HCT116 (cell line): ENCODE measurements around the gene CC2D1B. TPM values are rescaled to one million over a fixed set of nuclear protein-coding genes. Genes with fewer than 3 reads are reported as not detected.

ENCODE experiments used
- ATAC-seq: fragments of 200-7000 bp; cut with Tn5 transposase; 2 replicates; pipeline ENCODE4 v1.9.1; 2020; ENCODE audit warnings: mild to moderate bottlenecking, moderate library complexity
- BruUV-seq: library from RNA; stranded (reverse); fragments of 400-500 nt; replicated peaks from 2 replicates; lab custom pipeline; 2021; lab: Mats Ljungman, UMichigan
- CTCF ChIA-PET: fragments of 300-600 bp; sonication (Branson Sonifier 250); formaldehyde crosslinking; loops from one replicate; lab custom pipeline; 2021; ENCODE audit warnings: antibody characterized with exemption; lab: Charles Lee
- POLR2A ChIA-PET: fragments of 300-600, 350-600 bp; sonication (Branson Sonifier 250); formaldehyde crosslinking; loops from one replicate; lab custom pipeline; 2021; ENCODE audit warnings: antibody characterized with exemption; lab: Charles Lee
- RAD21 ChIA-PET, 2 experiments: fragments of 300-600 bp; sonication (Branson Sonifier 250); formaldehyde crosslinking; loops; one replicate each; lab custom pipeline; 2023; ENCODE audit warnings: low total read pairs in 2 of 2; ENCODE audit not compliant: uncharacterized antibody in 2 of 2, unreplicated experiment in 2 of 2, low non-redundant PET in 1 of 2; lab: Charles Lee
- DNase-seq: peaks from one replicate; pipeline ENCODE4 v3.0.0-alpha.2; 2010; ENCODE audit warnings: low read depth, low spot score
- H2AFZ ChIP-seq: fragments of 200-600 bp; shearing (Covaris generic), sonication (generic); 2 replicates; pipeline ENCODE4 v1.6.1; 2017; ENCODE audit warnings: low read depth, mixed run types, mixed read lengths, antibody characterized with exemption, low read length; ENCODE audit not compliant: poor library complexity, severe bottlenecking
- H3K27ac ChIP-seq: 2 replicates; pipeline ENCODE4 v1.5.1; 2012; ENCODE audit warnings: low read depth, low read length
- H3K27me3 ChIP-seq: fragments of 200-600 bp; sonication (generic); 2 replicates; pipeline ENCODE4 v1.6.1; 2016; ENCODE audit warnings: mixed run types, low read length, mixed read lengths; ENCODE audit not compliant: insufficient read depth
- H3K36me3 ChIP-seq, 2 experiments: fragments of 200-500 bp in 1 of 2; fragments of 200-600 bp in 1 of 2; sonication (Bioruptor generic) in 1 of 2; sonication (generic) in 1 of 2; 2 replicates each; pipeline versions ENCODE4 v1.5.1 to v1.6.1; 2014 to 2016; ENCODE audit warnings: low read length in 2 of 2, inconsistent platforms in 1 of 2, mixed read lengths in 1 of 2, mixed run types in 1 of 2; ENCODE audit not compliant: insufficient read depth in 2 of 2, control insufficient read depth in 1 of 2
- H3K4me1 ChIP-seq, 2 experiments: fragments of 200-600 bp in 1 of 2; sonication (generic) in 1 of 2; 2 replicates each; pipeline versions ENCODE4 v1.5.1 to v1.6.1; 2012 to 2017; ENCODE audit warnings: low read length in 2 of 2, inconsistent platforms in 1 of 2, mild to moderate bottlenecking in 1 of 2, mixed read lengths in 1 of 2, mixed run types in 1 of 2, moderate library complexity in 1 of 2; ENCODE audit not compliant: insufficient read depth in 2 of 2, control insufficient read depth in 1 of 2
- H3K4me2 ChIP-seq: fragments of 200-600 bp; sonication (generic); 2 replicates; pipeline ENCODE4 v1.6.1; 2017; ENCODE audit warnings: mixed run types, low read length, mixed read lengths
- H3K4me3 ChIP-seq, 2 experiments: fragments of 200-600 bp in 1 of 2; sonication (generic) in 1 of 2; replicated peaks in 1 of 2; 2 replicates each; pipeline ENCODE4 v1.5.1; 2011 to 2016; ENCODE audit warnings: low read length in 2 of 2, control low read depth in 1 of 2, low read depth in 1 of 2, mild to moderate bottlenecking in 1 of 2, mixed read lengths in 1 of 2, mixed run types in 1 of 2
- H3K79me2 ChIP-seq: fragments of 200-600 bp; sonication (generic); 2 replicates; pipeline ENCODE4 v1.6.1; 2017; ENCODE audit warnings: mild to moderate bottlenecking, mixed run types, low read length, moderate library complexity, mixed read lengths; ENCODE audit not compliant: insufficient read depth
- H3K9ac ChIP-seq: fragments of 200-600 bp; sonication (generic); 2 replicates; pipeline ENCODE4 v1.6.1; 2016; ENCODE audit warnings: low read length, mixed read lengths
- H3K9me2 ChIP-seq: fragments of 200-600 bp; sonication (generic), shearing (Covaris generic); 2 replicates; pipeline ENCODE4 v1.6.1; 2017; ENCODE audit warnings: mixed run types, mild to moderate bottlenecking, moderate library complexity; ENCODE audit not compliant: insufficient read depth
- H3K9me3 ChIP-seq, 2 experiments: fragments of 200-500 bp in 1 of 2; fragments of 200-600 bp in 1 of 2; sonication (Bioruptor generic) in 1 of 2; sonication (generic) in 1 of 2; 2 replicates each; pipeline ENCODE4 v1.6.1; 2014 to 2017; ENCODE audit warnings: low read length in 2 of 2, mixed read lengths in 2 of 2, inconsistent platforms in 1 of 2, low read depth in 1 of 2, mild to moderate bottlenecking in 1 of 2, mixed run types in 1 of 2, moderate library complexity in 1 of 2; ENCODE audit not compliant: control insufficient read depth in 1 of 2, insufficient read depth in 1 of 2
- H4K20me1 ChIP-seq: fragments of 200-600 bp; sonication (generic), shearing (Covaris generic); 2 replicates; pipeline ENCODE4 v1.6.1; 2017; ENCODE audit warnings: mixed run types, mild to moderate bottlenecking, moderate library complexity; ENCODE audit not compliant: insufficient read depth
- CBX3 ChIP-seq: IDR thresholded peaks from 2 replicates; pipeline ENCODE4 v1.6.1; 2012; ENCODE audit warnings: low read depth
- CEBPB ChIP-seq: IDR thresholded peaks from 2 replicates; pipeline ENCODE4 v1.6.1; 2012; ENCODE audit warnings: low read depth
- EGR1 ChIP-seq: IDR thresholded peaks from 2 replicates; pipeline ENCODE4 v1.6.1; 2012; ENCODE audit warnings: low read depth
- JUND ChIP-seq: IDR thresholded peaks from 2 replicates; pipeline ENCODE4 v1.6.1; 2012
- POLR2A ChIP-seq: IDR thresholded peaks from 2 replicates; pipeline ENCODE4 v1.7.0; 2011; ENCODE audit warnings: borderline replicate concordance; ENCODE audit not compliant: insufficient read depth, insufficient read length; ENCODE audit errors: extremely low read depth
- POLR2AphosphoS5 ChIP-seq: IDR thresholded peaks from 2 replicates; pipeline ENCODE4 v1.6.1; 2011; ENCODE audit warnings: mild to moderate bottlenecking, low read depth, low read length, moderate library complexity
- SRF ChIP-seq: IDR thresholded peaks from 2 replicates; pipeline ENCODE4 v1.6.1; 2012; ENCODE audit warnings: low read depth
- intact Hi-C: fragments of 100-400 bp; cut with micrococcal nuclease; formaldehyde crosslinking; loops from 2 replicates; pipeline ENCODE4 v1.10.0; 2022
- total RNA-seq: library from RNA; stranded (reverse); gene quantifications from one replicate; pipeline ENCODE4 v1.2.1, GENCODE V29; 2021; ENCODE audit not compliant: unreplicated experiment
- TF ChIP-seq, protein P1 (sequence below): IDR thresholded peaks from 2 replicates; pipeline ENCODE4 v1.6.1; 2011; ENCODE audit warnings: mild to moderate bottlenecking, low read length, moderate library complexity; ENCODE audit not compliant: insufficient replicate concordance; ENCODE audit errors: extremely low read depth
- TF ChIP-seq, protein P2 (sequence below): IDR thresholded peaks from 2 replicates; pipeline ENCODE4 v1.6.1; 2012

CC2D1B gene
- total RNA-seq, 1 experiment from 2014 or later: 20.4 TPM

DNA sequence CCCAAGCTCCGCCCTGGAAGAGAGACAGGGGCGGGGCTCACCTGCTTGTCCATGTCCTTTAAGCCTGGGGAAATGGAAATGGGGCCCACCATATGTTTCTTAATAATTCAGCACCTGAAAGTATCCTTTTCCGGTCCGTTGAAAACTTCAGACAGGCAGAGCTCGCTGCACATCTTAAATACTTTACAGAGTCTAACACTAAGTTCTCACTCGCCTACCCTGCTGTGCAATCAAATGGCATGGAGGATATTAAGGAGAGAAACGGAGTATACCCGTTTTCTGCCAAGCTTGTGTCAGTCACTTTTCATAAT, 467 bp upstream of the CC2D1B start (continued):
- TF ChIP-seq, protein P1, sequence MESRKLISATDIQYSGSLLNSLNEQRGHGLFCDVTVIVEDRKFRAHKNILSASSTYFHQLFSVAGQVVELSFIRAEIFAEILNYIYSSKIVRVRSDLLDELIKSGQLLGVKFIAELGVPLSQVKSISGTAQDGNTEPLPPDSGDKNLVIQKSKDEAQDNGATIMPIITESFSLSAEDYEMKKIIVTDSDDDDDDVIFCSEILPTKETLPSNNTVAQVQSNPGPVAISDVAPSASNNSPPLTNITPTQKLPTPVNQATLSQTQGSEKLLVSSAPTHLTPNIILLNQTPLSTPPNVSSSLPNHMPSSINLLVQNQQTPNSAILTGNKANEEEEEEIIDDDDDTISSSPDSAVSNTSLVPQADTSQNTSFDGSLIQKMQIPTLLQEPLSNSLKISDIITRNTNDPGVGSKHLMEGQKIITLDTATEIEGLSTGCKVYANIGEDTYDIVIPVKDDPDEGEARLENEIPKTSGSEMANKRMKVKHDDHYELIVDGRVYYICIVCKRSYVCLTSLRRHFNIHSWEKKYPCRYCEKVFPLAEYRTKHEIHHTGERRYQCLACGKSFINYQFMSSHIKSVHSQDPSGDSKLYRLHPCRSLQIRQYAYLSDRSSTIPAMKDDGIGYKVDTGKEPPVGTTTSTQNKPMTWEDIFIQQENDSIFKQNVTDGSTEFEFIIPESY: no peak
- TF ChIP-seq POLR2A: no peak
- TF ChIP-seq EGR1: no peak
- TF ChIP-seq CBX3: no peak
- no peak for TF ChIP-seq CEBPB

DNA sequence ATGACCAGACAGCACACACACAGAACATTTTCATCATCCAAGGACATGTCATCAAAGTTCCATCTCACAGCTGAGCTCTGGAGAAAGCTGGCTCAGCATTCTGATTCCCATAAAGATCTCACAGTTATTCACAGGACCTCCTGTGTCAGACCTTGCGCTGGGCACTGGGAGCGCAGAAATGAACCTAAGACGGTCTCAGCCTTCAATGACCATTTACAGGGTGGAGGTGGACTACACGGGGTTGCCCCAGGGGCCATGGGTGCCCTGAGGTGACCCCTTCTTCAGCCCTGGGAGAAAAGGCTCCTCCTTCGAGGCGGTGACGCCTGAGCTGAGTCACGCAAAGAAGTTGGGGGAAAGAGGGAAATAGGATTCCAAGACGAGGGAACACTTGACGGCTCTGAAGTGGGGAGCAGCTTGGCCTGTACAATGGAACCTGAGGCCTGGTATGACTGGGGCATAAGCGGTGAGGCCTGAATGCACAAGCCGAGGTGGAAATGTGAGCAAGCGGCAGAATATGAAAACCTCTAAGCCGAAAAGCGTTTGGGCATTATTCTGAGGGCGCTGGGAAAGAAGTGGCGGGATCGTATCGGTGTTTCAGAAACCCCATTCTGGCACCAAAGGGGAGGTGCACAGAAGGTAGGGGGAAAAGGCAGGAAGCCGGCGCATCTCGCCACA, 797 bp downstream of the CC2D1B start:
- Histone ChIP-seq H3K9me2 (no peaks in the 10 kb centered on the region), H3K4me2 (peak overlapping the region; percentile 97), H4K20me1 (no peaks in the 10 kb centered on the region), H3K79me2 (peaks cover 22% of the 10 kb centered on the region), H3K4me3 (peak overlapping the region; percentile 71 to 90), H3K27me3 (no peaks in the 10 kb centered on the region), H3K36me3 (peaks cover 10 to 13% of the 10 kb centered on the region in 2 experiments; a peak in 3 of 4 replicates), H2AFZ (no peak overlapping the region), H3K27ac (peak overlapping the region; percentile 91), H3K9ac (peak overlapping the region; percentile 82), H3K9me3 (no peaks in the 10 kb centered on the region), H3K4me1 (peaks cover 12 to 37% of the 10 kb centered on the region in 2 experiments; a peak in 3 of 4 replicates)
- BruUV-seq: TSS peak; percentile 75
- RAD21 ChIA-PET: no interaction called here
- intact Hi-C loops: loop anchor here (5.0 kb wide), 1 partner anchor 322 kb away; no protein-coding TSS in a partner anchor
- no peak for DNase-seq
- peak; percentile 22 for ATAC-seq
- no peak for TF ChIP-seq CBX3
- peak; percentile 26; the same call in 1 of the 2 replicates for TF ChIP-seq JUND
- TF ChIP-seq, protein P2, sequence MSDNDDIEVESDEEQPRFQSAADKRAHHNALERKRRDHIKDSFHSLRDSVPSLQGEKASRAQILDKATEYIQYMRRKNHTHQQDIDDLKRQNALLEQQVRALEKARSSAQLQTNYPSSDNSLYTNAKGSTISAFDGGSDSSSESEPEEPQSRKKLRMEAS: peak; percentile 53; the same call in 1 of the 2 replicates
- TF ChIP-seq SRF: no peak
- peak; percentile 46; the same call in 1 of the 2 replicates for TF ChIP-seq POLR2AphosphoS5
- POLR2A ChIA-PET: interaction anchor here (0.9 to 1.2 kb wide), 3 partner anchors 8 to 39 kb away, joined by 3 read pairs; partner anchors contain the start of genes ORC1 and PRPF38A
- CTCF ChIA-PET: interaction anchor here (1.2 to 1.6 kb wide), 2 partner anchors 17 to 302 kb away, joined by 3 to 6 read pairs; no protein-coding TSS in a partner anchor
